ENCODE results near the gene TRIM68.

TRIM68 gene

DNA sequence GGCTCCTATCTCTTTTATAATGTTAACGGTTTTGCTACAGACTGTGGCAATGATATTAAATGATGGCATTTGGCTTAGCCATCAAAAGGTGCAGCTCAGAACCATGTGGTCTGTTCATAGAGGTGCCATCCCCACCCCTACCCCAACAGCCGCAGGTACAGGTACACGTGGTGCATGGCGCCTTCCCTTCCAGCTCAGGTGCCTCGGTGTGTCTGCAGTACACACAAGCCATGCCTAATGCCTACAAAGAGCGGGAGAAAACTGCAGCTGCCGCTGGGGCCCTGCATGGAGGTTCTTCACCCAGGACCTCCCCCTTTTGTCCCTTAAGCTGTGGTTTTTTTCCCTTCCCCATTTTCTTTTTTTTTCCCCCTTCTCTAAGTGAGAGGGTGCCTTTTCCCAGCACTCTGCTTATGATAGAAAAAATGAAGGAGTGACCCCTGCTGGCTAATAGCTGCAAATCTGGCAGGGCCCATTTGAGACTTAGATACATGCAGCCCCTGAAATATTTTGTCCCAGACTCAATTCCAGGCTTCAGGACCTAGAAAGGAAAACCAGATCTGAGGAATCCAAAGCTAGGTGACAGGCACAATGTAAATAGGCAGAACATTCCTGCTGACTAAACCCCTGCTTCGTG, 56.6 kb downstream of the TRIM68 start:
- TF ChIP-seq, protein P1, sequence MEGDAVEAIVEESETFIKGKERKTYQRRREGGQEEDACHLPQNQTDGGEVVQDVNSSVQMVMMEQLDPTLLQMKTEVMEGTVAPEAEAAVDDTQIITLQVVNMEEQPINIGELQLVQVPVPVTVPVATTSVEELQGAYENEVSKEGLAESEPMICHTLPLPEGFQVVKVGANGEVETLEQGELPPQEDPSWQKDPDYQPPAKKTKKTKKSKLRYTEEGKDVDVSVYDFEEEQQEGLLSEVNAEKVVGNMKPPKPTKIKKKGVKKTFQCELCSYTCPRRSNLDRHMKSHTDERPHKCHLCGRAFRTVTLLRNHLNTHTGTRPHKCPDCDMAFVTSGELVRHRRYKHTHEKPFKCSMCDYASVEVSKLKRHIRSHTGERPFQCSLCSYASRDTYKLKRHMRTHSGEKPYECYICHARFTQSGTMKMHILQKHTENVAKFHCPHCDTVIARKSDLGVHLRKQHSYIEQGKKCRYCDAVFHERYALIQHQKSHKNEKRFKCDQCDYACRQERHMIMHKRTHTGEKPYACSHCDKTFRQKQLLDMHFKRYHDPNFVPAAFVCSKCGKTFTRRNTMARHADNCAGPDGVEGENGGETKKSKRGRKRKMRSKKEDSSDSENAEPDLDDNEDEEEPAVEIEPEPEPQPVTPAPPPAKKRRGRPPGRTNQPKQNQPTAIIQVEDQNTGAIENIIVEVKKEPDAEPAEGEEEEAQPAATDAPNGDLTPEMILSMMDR (IDR thresholded peaks at IDR 0.05; ENCODE audit: insufficient read depth, low read depth, low read length, missing control alignments), result peak; percentile 32
- H3K4me3 ChIP-seq (ENCODE audit: low read length), result no peak overlapping the region
- peak; percentile 38 for DNase-seq (ENCODE audit: low read depth)

Measured in epithelial cell of esophagus (primary cell).